Naive thymus-derived CD4-positive, alpha-beta T cell (primary cell): ENCODE measurements around the gene SFT2D3. TPM values are rescaled to one million over a fixed set of nuclear protein-coding genes. Genes with fewer than 3 reads are reported as not detected.

Experiments used
- ATAC-seq: fragments of 150-1000 bp; cut with Tn5 transposase; 2 replicates; pipeline ENCODE4 v1.10.0; 2021; ENCODE audit warnings: mild to moderate bottlenecking, moderate library complexity
- CTCF ChIA-PET: fragments of 350-600 bp; sonication (Branson Sonifier 250); formaldehyde crosslinking; loops from one replicate; lab custom pipeline; 2021; ENCODE audit warnings: antibody characterized with exemption; lab: Charles Lee
- POLR2A ChIA-PET: fragments of 350-600 bp; sonication (Branson Sonifier 250); formaldehyde crosslinking; loops from one replicate; lab custom pipeline; 2021; ENCODE audit warnings: antibody characterized with exemption, inconsistent platforms; lab: Charles Lee
- DNase-seq, 9 donors: peaks; one replicate each; pipeline versions ENCODE4 v3.0.0 to v3.0.0-alpha.2; 2020 to 2022; ENCODE audit warnings: mixed read lengths in 1 of 9
- H3K27ac ChIP-seq: one replicate; pipeline ENCODE4 v1.7.0; 2013; ENCODE audit warnings: mild to moderate bottlenecking, low read depth, low read length, moderate library complexity
- H3K27me3 ChIP-seq, 2 donors: one replicate each; pipeline ENCODE4 v1.7.0; 2013; ENCODE audit warnings: low read length in 2 of 2, mild to moderate bottlenecking in 2 of 2, moderate library complexity in 2 of 2; ENCODE audit not compliant: control insufficient read depth in 2 of 2, insufficient read depth in 2 of 2
- H3K36me3 ChIP-seq, 3 experiments: 1 replicate in 2 of 3; 2 replicates in 1 of 3; pipeline ENCODE4 v1.7.0; 2013; ENCODE audit warnings: low read length in 3 of 3, mild to moderate bottlenecking in 3 of 3, moderate library complexity in 1 of 3; ENCODE audit not compliant: insufficient read depth in 3 of 3, control insufficient read depth in 2 of 3
- H3K4me1 ChIP-seq, 2 donors: one replicate each; pipeline ENCODE4 v1.7.0; 2013; ENCODE audit warnings: low read length in 2 of 2, mild to moderate bottlenecking in 2 of 2, moderate library complexity in 1 of 2; ENCODE audit not compliant: control insufficient read depth in 2 of 2, insufficient read depth in 2 of 2
- H3K4me3 ChIP-seq: 2 replicates; pipeline ENCODE4 v1.7.0; 2013; ENCODE audit warnings: mild to moderate bottlenecking, low read length
- H3K9me3 ChIP-seq, 3 experiments: 1 replicate in 2 of 3; 2 replicates in 1 of 3; pipeline ENCODE4 v1.7.0; 2013; ENCODE audit warnings: low read length in 3 of 3; ENCODE audit not compliant: control insufficient read depth in 2 of 3
- H3K27ac Mint-ChIP-seq, 9 donors: one replicate each; pipeline ENCODE4 v1.8.0; 2020 to 2022; ENCODE audit warnings: mixed read lengths in 9 of 9, mild to moderate bottlenecking in 8 of 9, moderate library complexity in 5 of 9, inconsistent platforms in 2 of 9
- H3K27me3 Mint-ChIP-seq, 5 donors: one replicate each; pipeline ENCODE4 v1.8.0; 2021 to 2022; ENCODE audit warnings: mixed read lengths in 5 of 5, mild to moderate bottlenecking in 1 of 5
- H3K36me3 Mint-ChIP-seq, 5 donors: one replicate each; pipeline ENCODE4 v1.8.0; 2020 to 2022; ENCODE audit warnings: mixed read lengths in 5 of 5, mild to moderate bottlenecking in 3 of 5, inconsistent platforms in 1 of 5
- H3K4me1 Mint-ChIP-seq, 7 donors: one replicate each; pipeline ENCODE4 v1.8.0; 2020 to 2022; ENCODE audit warnings: mixed read lengths in 7 of 7, mild to moderate bottlenecking in 3 of 7, inconsistent platforms in 1 of 7
- H3K4me3 Mint-ChIP-seq, 10 donors: one replicate each; pipeline ENCODE4 v1.8.0; 2020 to 2022; ENCODE audit warnings: mild to moderate bottlenecking in 10 of 10, mixed read lengths in 10 of 10, moderate library complexity in 6 of 10, inconsistent platforms in 2 of 10
- H3K9me3 Mint-ChIP-seq, 11 donors: one replicate each; pipeline ENCODE4 v1.8.0; 2020 to 2022; ENCODE audit warnings: mixed read lengths in 11 of 11, mild to moderate bottlenecking in 4 of 11, inconsistent platforms in 1 of 11, moderate library complexity in 1 of 11
- intact Hi-C, 2 donors: fragments of 100-400 bp; cut with micrococcal nuclease; formaldehyde crosslinking; loops; one replicate each; pipeline ENCODE4 v1.15.1; 2023
- polyA plus RNA-seq, 2 donors: library from polyadenylated mRNA; unstranded; fragments of 300-500 nt; fragmentation: Illumina TruSeq; gene quantifications; one replicate each; pipeline ENCODE4 v1.2.3, GENCODE V29; 2021
- total RNA-seq, 6 experiments: library from RNA in 5 of 6; stranded (reverse) in 5 of 6; gene quantifications; 1 replicate in 5 of 6; 2 replicates in 1 of 6; pipeline ENCODE4 v1.2.3 and lab custom pipeline; 2021 to 2026

Gene SFT2D3
- total and polyA plus RNA-seq, 7 experiments from 2014 or later, result 1.4 to 17.8 (median 7.8) TPM

DNA sequence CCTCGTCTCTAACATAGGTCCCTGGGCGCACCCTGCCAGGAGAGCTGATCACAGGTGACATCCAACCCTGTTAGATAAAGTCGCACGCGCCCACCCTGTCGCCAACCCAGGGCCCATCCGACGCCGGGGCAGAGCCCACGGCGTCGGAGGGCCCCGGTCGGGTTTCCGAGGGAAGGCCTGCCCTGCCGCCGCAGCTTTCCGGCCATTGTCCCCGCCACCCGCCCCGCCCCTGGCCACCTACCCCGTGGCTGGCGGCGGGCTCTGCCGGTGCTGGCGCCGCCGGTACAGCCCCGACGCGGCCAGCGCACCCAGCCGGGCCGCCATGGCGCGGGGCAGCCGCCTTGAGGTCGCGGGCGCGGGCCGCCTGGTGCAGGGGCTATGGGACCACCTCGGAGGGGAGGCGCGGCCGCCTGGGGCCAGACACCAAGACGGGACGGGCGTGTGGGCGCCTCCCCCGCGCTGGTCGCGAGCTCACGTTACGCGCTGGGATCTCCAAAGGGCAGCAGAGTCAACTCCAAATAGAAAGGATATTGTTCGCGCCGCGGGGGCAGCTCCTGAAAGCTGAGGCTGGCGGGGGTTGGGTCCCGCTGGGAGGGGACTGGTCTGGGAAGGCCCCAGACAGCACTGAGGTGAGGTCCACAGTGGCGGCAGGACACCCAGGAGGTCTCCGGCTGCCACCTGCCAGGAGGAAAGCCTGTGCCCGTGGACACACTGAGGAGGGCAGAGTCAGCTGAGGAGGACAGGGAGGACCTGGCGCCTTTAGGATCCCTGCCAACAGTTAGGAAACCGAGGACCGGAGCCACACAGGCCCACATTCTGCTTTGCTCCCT lies 37.0 kb upstream of the SFT2D3 start:
- Histone ChIP-seq H3K9me3 (no peaks in the 10 kb centered on the region), H3K4me1 (no peaks in the 10 kb centered on the region), H3K36me3 (no peaks in the 10 kb centered on the region), H3K27ac (no peak overlapping the region), H3K4me3 (no peak overlapping the region), H3K27me3 (peaks cover 0 to 4% of the 10 kb centered on the region in 2 donors)
- Mint-ChIP-seq H3K27me3 (peaks cover 37 to 61% (median 53%) of the 10 kb centered on the region in 5 donors), H3K9me3 (peaks cover 0 to 1% (median 0%) of the 10 kb centered on the region in 11 donors), H3K36me3 (no peaks in the 10 kb centered on the region), H3K4me3 (no peak overlapping the region), H3K4me1 (peaks cover 0 to 5% (median 0%) of the 10 kb centered on the region in 7 donors), H3K27ac (no peak overlapping the region)
- CTCF ChIA-PET, result no interaction called here
- intact Hi-C loops, result no loop called here
- DNase-seq, result no peak
- POLR2A ChIA-PET, result no interaction called here
- ATAC-seq, result no peak

DNA sequence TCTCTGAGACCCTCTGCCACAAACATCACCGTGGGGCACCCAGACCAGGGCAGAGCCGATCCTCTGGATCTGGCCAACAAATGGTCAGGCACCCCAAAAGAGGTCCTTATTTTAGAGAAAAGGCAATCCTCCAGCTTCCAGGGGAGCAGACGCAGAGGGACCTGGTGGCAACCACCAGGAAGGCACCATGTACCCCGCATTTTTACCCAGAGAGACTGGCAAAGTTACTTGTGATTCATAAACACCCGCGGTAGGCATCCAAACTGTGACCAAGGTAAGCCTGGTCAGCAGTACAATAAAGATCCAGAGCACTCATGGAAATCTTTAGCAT lies 36.4 kb upstream of the SFT2D3 start:
- Histone ChIP-seq H3K9me3 (no peaks in the 10 kb centered on the region), H3K4me1 (no peaks in the 10 kb centered on the region), H3K36me3 (no peaks in the 10 kb centered on the region), H3K27me3 (peaks cover 0 to 4% of the 10 kb centered on the region in 2 donors), H3K4me3 (no peak overlapping the region), H3K27ac (no peak overlapping the region)
- ATAC-seq, result no peak
- peaks cover 39 to 65% (median 56%) of the 10 kb centered on the region in 5 donors for H3K27me3 Mint-ChIP-seq
- no peak overlapping the region for H3K4me3 Mint-ChIP-seq
- H3K9me3 Mint-ChIP-seq, result peaks cover 0 to 1% (median 0%) of the 10 kb centered on the region in 11 donors
- H3K36me3 Mint-ChIP-seq, result no peaks in the 10 kb centered on the region
- no peak for DNase-seq
- ChIA-PET POLR2A (no interaction called here), CTCF (no interaction called here)
- H3K27ac Mint-ChIP-seq, result no peak overlapping the region
- peaks cover 0 to 2% (median 0%) of the 10 kb centered on the region in 7 donors for H3K4me1 Mint-ChIP-seq
- intact Hi-C loops, result no loop called here

DNA sequence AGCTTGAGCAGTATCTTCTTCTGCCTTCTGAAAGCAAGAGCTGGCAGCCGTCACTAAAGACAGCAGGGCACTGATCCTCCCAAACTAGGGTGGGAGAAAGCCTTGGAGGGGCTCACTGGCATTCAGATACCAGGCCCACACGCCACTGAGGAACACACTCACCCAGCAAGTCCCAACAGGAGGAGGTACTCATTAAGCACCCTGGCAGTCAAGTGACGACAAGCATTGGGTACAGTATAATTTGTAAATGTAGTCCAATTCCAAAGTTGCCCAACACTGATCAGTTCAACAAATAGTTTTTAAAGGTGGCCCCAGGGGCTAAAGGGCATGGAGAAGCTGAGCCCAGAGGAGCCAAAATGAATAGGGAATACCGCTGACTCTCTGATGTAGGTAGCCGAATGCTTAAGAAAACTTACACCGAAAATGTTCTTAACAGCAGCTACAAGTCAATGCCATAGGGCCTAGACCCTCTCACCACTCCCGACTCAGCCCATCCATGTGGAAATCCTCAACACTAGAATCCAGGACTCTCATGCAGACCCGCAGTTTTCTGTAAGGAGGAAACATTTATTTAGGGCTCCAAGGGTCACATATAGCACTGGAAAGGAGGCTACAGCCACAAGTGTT lies 35.9 kb upstream of the SFT2D3 start:
- Histone ChIP-seq H3K36me3 (no peaks in the 10 kb centered on the region), H3K4me1 (no peaks in the 10 kb centered on the region), H3K9me3 (no peaks in the 10 kb centered on the region), H3K27ac (no peak overlapping the region), H3K27me3 (peaks cover 0 to 4% of the 10 kb centered on the region in 2 donors), H3K4me3 (no peak overlapping the region)
- DNase-seq (no peak), ATAC-seq (no peak)
- ChIA-PET POLR2A (no interaction called here), CTCF (no interaction called here)
- H3K36me3 Mint-ChIP-seq, result no peaks in the 10 kb centered on the region
- H3K4me3 Mint-ChIP-seq, result no peak overlapping the region
- peaks cover 0 to 1% (median 0%) of the 10 kb centered on the region in 11 donors for H3K9me3 Mint-ChIP-seq
- H3K27ac Mint-ChIP-seq, result no peak overlapping the region
- H3K4me1 Mint-ChIP-seq, result peaks cover 0 to 2% (median 0%) of the 10 kb centered on the region in 7 donors
- intact Hi-C loops, result no loop called here
- peaks cover 44 to 69% (median 57%) of the 10 kb centered on the region in 5 donors for H3K27me3 Mint-ChIP-seq

DNA sequence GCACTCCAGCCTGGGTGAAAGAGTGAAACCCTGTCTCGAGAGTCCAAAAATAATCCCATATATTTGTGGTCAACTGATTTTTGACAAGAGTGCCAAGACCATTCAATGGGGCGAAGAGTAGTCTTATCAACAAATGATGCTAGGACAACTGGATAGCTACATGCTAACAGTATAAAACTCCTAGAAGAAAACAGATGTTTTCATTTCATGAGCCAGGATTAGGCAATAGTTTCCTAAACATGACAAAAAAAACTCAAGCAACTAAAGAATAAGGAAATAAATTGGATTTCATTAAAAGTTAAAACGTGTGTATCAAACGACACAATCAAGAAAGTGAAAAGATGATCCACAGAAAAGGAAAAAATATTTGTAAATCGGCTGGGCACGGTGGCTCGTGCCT lies 32.2 kb upstream of the SFT2D3 start:
- no peak for DNase-seq
- Mint-ChIP-seq H3K9me3 (peaks cover 0 to 2% (median 0%) of the 10 kb centered on the region in 11 donors), H3K36me3 (no peaks in the 10 kb centered on the region), H3K27me3 (peaks cover 50 to 74% (median 52%) of the 10 kb centered on the region in 5 donors), H3K27ac (no peak overlapping the region), H3K4me3 (no peak overlapping the region), H3K4me1 (peaks cover 0 to 2% (median 0%) of the 10 kb centered on the region in 7 donors)
- intact Hi-C loops, result no loop called here
- no peak for ATAC-seq
- CTCF ChIA-PET, result no interaction called here
- peaks cover 1 to 4% of the 10 kb centered on the region in 2 donors for H3K27me3 ChIP-seq
- H3K27ac ChIP-seq, result no peak overlapping the region
- H3K4me1 ChIP-seq, result no peaks in the 10 kb centered on the region
- POLR2A ChIA-PET, result interaction anchor here (0.5 kb wide), 1 partner anchor 127 kb away, joined by 6 read pairs; no protein-coding TSS in a partner anchor
- H3K9me3 ChIP-seq, result no peaks in the 10 kb centered on the region
- no peak overlapping the region for H3K4me3 ChIP-seq
- H3K36me3 ChIP-seq, result no peaks in the 10 kb centered on the region

DNA sequence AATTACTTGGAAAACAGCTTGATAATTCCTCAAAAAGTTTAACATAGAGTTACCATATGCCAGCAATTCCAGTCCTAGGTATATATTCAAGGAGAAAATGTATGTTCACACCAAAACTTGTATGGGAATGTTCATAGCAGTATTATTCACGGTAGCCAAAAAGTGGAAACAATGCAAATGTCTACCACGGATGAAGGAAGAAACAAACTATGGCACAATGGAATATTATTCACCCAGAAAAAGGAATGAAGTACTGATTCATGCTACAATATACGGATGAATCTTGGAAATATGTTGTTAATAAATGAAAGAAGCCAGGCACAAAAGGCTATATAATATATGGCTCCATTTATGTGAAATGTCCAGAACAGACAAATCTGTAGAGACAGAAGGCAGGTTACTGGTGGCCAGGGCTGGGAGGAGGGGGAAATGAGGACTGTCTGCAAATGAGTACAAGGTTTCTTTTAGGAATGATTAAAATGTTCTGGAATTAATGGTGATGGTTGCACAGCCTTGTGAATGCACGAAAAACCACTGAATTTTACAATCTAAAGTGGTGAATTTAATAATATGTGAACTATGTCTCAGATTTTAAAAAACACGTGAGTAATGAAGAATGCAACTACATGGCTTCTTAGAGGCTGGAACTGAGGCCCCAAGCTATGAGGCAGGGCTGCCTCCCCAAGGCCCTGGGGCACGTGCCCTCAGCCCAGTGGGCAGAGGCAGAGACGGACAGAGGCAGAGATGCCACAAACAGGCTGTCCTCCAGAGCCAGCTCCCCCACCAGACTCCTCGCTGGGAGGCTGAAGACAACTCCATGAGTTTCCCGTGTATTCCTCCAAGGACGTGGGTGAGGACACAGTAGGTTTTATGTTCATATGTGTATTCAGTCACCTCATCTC lies 31.0 kb upstream of the SFT2D3 start:
- no peak overlapping the region for H3K4me3 Mint-ChIP-seq
- no peak overlapping the region for H3K27ac ChIP-seq
- peaks cover 4 to 7% (median 5%) of the 10 kb centered on the region in 7 donors for H3K4me1 Mint-ChIP-seq
- H3K27ac Mint-ChIP-seq, result no peak overlapping the region
- ChIA-PET POLR2A (no interaction called here), CTCF (no interaction called here)
- H3K9me3 Mint-ChIP-seq, result peaks cover 0 to 2% (median 0%) of the 10 kb centered on the region in 11 donors
- H3K9me3 ChIP-seq, result no peaks in the 10 kb centered on the region
- H3K36me3 Mint-ChIP-seq, result no peaks in the 10 kb centered on the region
- no peaks in the 10 kb centered on the region for H3K36me3 ChIP-seq
- H3K4me3 ChIP-seq, result no peak overlapping the region
- peaks cover 49 to 70% (median 51%) of the 10 kb centered on the region in 5 donors for H3K27me3 Mint-ChIP-seq
- peaks cover 4 to 6% of the 10 kb centered on the region in 2 donors for H3K27me3 ChIP-seq
- ATAC-seq (no peak), DNase-seq (no peak)
- H3K4me1 ChIP-seq, result no peaks in the 10 kb centered on the region
- intact Hi-C loops, result no loop called here

DNA sequence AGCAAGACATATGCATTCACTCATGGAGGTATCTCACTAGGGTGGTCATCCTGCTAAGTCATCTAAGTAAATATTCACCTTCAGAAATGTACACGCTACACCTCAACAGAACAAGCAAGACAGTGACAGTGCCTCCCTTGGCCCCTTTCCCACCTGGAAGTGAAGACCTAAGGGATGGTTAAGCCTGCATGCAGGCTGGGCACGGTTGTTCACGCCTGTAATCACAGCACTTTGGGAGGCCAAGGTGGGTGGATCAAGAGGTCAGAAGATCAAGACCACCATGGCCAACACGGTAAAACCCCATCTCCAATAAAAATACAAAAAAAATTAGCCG lies 30.4 kb upstream of the SFT2D3 start:
- Mint-ChIP-seq H3K4me3 (no peak overlapping the region), H3K4me1 (peaks cover 4 to 10% (median 8%) of the 10 kb centered on the region in 7 donors), H3K36me3 (no peaks in the 10 kb centered on the region), H3K9me3 (peaks cover 0 to 2% (median 0%) of the 10 kb centered on the region in 11 donors), H3K27ac (no peak overlapping the region), H3K27me3 (peaks cover 46 to 68% (median 55%) of the 10 kb centered on the region in 5 donors)
- CTCF ChIA-PET, result no interaction called here
- ATAC-seq (no peak), DNase-seq (no peak)
- Histone ChIP-seq H3K9me3 (no peaks in the 10 kb centered on the region), H3K27ac (no peak overlapping the region), H3K36me3 (no peaks in the 10 kb centered on the region), H3K4me3 (no peak overlapping the region), H3K4me1 (no peaks in the 10 kb centered on the region), H3K27me3 (peaks cover 3 to 6% of the 10 kb centered on the region in 2 donors)
- POLR2A ChIA-PET, result no interaction called here
- intact Hi-C loops, result no loop called here
